T-helper 17 cell (primary cell): Measurements from ENCODE around the gene IL17RB. TPM values are rescaled to one million over a fixed set of nuclear protein-coding genes. Genes with fewer than 3 reads are reported as not detected.

ENCODE experiments used
- ATAC-seq: fragments of 150-1000 bp; cut with Tn5 transposase; 2 replicates; pipeline ENCODE4 v1.10.0; 2021; ENCODE audit warnings: mild to moderate bottlenecking, moderate library complexity
- DNase-seq, 3 donors: peaks; one replicate each; pipeline versions ENCODE4 v3.0.0 to v3.0.0-alpha.2; 2020 to 2021
- H3K9me3 ChIP-seq: one replicate; pipeline ENCODE4 v1.7.0; 2013; ENCODE audit warnings: low read length, mild to moderate bottlenecking; ENCODE audit not compliant: control insufficient read depth, poor library complexity, severe bottlenecking
- H3K27ac Mint-ChIP-seq: one replicate; pipeline ENCODE4 v1.8.0; 2022; ENCODE audit warnings: mild to moderate bottlenecking, moderate library complexity, mixed read lengths
- H3K27me3 Mint-ChIP-seq: one replicate; pipeline ENCODE4 v1.8.0; 2022; ENCODE audit warnings: mixed read lengths
- H3K36me3 Mint-ChIP-seq: one replicate; pipeline ENCODE4 v1.8.0; 2022; ENCODE audit warnings: low read depth, mixed read lengths
- H3K4me1 Mint-ChIP-seq: one replicate; pipeline ENCODE4 v1.8.0; 2022; ENCODE audit warnings: mild to moderate bottlenecking, mixed read lengths
- H3K4me3 Mint-ChIP-seq: one replicate; pipeline ENCODE4 v1.8.0; 2022; ENCODE audit warnings: mild to moderate bottlenecking, moderate library complexity, mixed read lengths
- total RNA-seq, 4 donors: library from RNA in 2 of 4; stranded (reverse) in 2 of 4; gene quantifications; one replicate each; pipeline ENCODE4 v1.2.3 and lab custom pipeline; 2022 to 2026

Gene IL17RB
- total RNA-seq, 2 donors from 2014 or later: 0.44 to 0.75 TPM

DNA sequence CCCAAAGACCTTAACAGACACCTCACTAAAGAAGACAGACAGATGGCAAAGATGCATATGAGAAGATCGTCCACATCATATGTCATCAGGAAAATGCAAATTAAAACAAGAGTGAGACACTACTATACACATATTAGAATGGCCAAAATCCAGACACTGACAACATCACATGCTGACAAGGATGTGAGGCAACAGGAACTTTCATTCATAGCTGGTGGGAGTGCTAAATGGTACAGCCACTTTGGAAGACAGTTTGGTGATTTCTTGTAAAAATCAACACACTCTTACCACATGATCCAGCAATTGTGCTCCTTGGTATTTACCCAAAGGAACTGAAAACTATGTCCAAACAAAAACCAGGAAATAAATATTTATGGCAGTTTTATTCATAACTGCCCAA lies 17.8 kb upstream of the IL17RB start:
- Mint-ChIP-seq H3K4me1 (peaks cover 4% of the 10 kb centered on the region), H3K27me3 (no peaks in the 10 kb centered on the region), H3K36me3 (peaks cover 4% of the 10 kb centered on the region), H3K4me3 (no peak overlapping the region), H3K27ac (no peak overlapping the region)
- DNase-seq (no peak), ATAC-seq (no peak)
- no peaks in the 10 kb centered on the region for H3K9me3 ChIP-seq

DNA sequence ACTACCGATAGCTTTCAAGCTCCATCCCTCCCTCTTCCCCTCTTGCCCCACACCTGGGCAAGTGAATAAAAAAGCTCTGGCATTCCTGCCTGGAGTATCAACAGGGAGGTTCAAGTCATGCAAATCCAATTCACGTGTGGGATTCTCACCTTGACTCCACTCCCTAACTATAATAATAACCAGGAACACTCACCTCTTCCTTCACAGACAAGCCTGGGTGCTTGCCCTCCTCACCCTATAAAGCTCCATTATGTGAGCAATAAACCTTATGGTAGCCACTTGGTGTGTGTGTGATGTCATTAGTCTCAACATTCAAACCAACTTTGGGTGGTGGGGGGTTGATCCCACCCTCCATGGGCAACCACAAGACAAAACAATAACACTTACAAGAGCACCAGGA lies 16.8 kb upstream of the IL17RB start:
- DNase-seq (no peak), ATAC-seq (no peak)
- H3K27me3 Mint-ChIP-seq: no peaks in the 10 kb centered on the region
- H3K9me3 ChIP-seq: no peaks in the 10 kb centered on the region
- peaks cover 2% of the 10 kb centered on the region for H3K36me3 Mint-ChIP-seq
- no peak overlapping the region for H3K27ac Mint-ChIP-seq
- peaks cover 4% of the 10 kb centered on the region for H3K4me1 Mint-ChIP-seq
- no peak overlapping the region for H3K4me3 Mint-ChIP-seq

DNA sequence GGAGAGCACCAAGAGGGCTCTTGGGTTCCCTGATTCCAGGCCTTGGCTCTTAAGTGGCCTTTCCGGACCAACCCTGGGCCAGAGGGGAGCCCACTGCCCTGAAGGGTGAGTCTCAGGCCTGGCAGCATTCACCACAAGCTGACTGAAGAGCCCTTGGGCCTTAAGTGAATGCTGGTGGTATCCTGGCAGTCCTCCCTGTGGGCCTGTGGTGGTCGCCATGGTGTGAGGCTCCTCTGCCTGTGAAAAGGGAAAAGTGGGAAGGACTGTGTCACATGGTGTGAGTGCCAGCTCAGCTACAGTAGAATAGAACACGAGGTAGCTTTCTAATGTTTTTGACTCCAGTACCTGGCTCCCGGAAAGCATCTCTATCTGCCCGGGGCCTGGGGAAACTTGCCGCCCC lies 15.4 kb upstream of the IL17RB start:
- DNase-seq: no peak
- Mint-ChIP-seq H3K4me3 (no peak overlapping the region), H3K36me3 (peaks cover 2% of the 10 kb centered on the region), H3K27me3 (no peaks in the 10 kb centered on the region), H3K27ac (no peak overlapping the region), H3K4me1 (peaks cover 4% of the 10 kb centered on the region)
- no peak for ATAC-seq
- no peaks in the 10 kb centered on the region for H3K9me3 ChIP-seq

- H3K27me3 Mint-ChIP-seq: peaks cover 2% of the 10 kb centered on the region
- DNase-seq (no peak), ATAC-seq (no peak)
- no peak overlapping the region for H3K27ac Mint-ChIP-seq
- peaks cover 2% of the 10 kb centered on the region for H3K4me1 Mint-ChIP-seq
- H3K36me3 Mint-ChIP-seq: no peaks in the 10 kb centered on the region
- no peak overlapping the region for H3K4me3 Mint-ChIP-seq
- H3K9me3 ChIP-seq: no peaks in the 10 kb centered on the region
These were observed 13.2 kb upstream of the IL17RB start for GRCh38 chr3:53833053-53833645.

DNA sequence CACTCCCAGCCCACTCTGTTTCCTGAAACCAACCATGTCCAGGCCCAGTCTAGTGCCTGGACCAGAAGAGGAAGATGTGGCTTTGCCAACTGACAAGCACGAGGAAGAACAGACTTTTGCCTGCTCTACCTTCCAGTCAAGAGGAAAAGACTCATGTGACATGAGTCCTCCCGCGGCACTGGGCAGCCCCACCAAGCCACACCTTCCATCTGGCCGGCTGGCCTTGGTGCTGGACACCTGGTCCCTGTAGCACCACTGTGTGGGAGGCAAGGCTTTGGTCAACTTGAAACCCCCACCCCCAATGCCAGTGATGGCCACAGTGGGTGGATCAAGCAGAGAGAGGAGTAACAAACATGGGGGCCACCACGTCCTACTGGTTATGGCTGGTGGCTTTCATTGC lies 12.7 kb upstream of the IL17RB start:
- no peaks in the 10 kb centered on the region for H3K9me3 ChIP-seq
- H3K4me3 Mint-ChIP-seq: no peak overlapping the region
- H3K4me1 Mint-ChIP-seq: peaks cover 2% of the 10 kb centered on the region
- H3K36me3 Mint-ChIP-seq: no peaks in the 10 kb centered on the region
- no peak for DNase-seq
- no peak overlapping the region for H3K27ac Mint-ChIP-seq
- no peak for ATAC-seq
- H3K27me3 Mint-ChIP-seq: peaks cover 7% of the 10 kb centered on the region

DNA sequence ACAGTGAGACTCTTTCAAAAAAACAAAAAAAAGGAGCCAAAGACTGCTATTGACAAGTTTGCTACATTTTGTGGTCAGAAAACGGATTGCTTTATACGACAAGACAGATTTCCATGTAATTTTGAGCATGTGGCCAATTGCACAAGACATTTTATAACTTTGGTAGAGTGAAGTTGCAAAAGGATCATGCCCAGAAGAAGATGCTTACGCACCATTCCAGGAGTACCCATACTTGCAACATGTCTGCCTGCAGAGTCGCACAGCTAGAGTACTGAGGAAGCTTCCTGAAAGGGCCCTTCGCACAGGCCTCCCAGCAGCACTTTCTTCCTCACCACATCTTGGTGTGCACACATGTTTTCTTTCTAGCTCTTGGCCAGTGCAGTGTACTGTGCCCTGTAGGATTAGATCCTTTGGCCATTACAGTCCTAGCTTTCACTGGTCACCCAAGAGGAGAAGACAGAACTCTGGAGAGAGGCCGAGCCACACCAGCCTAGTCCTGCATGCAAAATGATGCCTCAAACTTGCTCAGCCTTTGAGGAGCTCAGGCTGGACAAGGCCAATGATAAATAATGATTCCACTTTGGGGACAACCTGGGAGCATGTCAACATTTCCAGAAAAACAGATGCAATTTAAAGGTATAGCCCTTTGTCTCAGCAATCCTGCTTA lies 11.8 kb upstream of the IL17RB start:
- no peaks in the 10 kb centered on the region for H3K9me3 ChIP-seq
- ATAC-seq (no peak), DNase-seq (no peak)
- Mint-ChIP-seq H3K36me3 (no peaks in the 10 kb centered on the region), H3K27me3 (peaks cover 16% of the 10 kb centered on the region), H3K27ac (no peak overlapping the region), H3K4me1 (peaks cover 2% of the 10 kb centered on the region), H3K4me3 (no peak overlapping the region)

DNA sequence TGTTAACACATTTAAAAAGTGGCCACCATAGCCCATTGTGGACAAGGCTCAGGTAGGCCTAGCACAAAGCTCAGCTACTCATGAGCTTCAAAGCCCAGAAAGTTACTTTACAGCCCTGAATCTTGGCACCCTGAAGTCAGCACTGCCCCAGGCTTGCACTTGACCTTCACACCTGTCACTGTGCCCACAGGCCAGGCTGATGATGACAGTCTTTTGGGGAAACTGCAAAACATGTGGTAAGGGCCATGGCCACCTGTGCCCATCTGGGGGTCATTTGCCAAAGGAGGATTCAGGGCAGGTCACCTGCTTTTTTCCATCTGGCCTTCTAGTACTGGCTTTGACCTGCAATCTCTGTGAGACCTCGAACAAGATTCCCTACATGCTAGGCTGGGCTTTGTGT lies 11.1 kb upstream of the IL17RB start:
- ATAC-seq: no peak

DNA sequence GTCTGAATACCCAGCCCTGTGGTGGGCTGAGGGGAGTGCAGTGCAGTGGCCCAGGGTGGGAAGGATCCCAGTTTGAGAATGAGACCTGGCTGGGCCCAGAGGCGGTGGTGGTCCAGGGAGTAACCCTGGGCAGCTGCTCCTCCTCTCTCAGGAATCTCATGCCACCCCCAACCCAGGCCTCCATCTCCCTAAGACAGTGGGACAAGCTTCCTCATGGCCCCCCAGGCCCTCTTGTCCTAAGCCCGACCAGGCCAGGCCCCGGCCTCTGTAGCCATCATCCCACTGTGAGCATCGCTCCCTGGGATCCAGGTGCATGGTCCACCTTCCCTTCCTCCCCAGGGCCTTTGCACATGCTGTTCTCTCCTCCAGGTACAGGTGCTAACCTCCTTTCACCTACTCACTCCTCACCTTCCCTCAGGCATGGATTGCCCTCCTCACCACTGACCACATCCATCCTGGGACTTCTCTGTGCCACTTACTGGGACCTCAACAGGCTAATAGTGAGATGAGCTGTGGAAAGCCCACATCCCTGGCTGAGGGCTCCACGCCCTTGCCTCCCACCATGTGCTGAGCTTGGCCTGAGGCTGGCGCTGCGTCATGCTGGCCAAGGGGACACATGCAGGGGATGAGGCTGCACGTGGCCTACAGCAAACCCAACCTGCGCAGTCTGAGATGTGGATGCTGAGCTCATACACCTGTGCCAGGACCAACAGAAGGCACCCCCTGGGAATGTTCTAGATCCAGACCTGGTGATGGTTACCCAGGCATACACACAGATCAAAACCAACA lies 10.1 kb upstream of the IL17RB start:
- H3K27ac Mint-ChIP-seq: no peak overlapping the region

More for the DNA sequence above, 11.1 kb upstream of the IL17RB start:
- no peak overlapping the region for H3K4me3 Mint-ChIP-seq
- H3K9me3 ChIP-seq: no peaks in the 10 kb centered on the region
- H3K36me3 Mint-ChIP-seq: no peaks in the 10 kb centered on the region
- peaks cover 2% of the 10 kb centered on the region for H3K4me1 Mint-ChIP-seq
- DNase-seq: no peak
- H3K27ac Mint-ChIP-seq: no peak overlapping the region
- peaks cover 23% of the 10 kb centered on the region for H3K27me3 Mint-ChIP-seq

DNA sequence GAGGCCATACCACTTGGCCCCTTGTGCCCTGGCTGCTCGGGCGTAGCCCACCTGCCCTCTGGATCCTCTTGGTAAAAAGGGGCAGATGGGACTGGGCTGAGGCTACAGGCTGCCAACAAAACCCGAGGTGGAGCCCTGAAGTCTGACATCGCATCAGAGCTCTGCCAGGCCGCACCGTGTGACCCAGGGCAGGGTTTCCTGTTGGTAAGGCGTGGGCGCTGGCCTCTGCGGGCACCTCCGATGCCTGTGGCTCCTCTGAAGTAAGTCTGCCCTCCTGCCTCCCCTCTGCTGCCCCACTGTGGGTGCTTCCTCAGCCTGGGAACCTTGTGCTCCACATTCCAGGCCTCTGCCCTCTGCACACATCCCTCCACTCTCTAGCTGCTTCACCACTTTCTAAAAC lies 9.0 kb upstream of the IL17RB start:
- DNase-seq (no peak), ATAC-seq (no peak)
- Mint-ChIP-seq H3K27ac (no peak overlapping the region), H3K4me3 (no peak overlapping the region), H3K36me3 (no peaks in the 10 kb centered on the region), H3K4me1 (peaks cover 2% of the 10 kb centered on the region), H3K27me3 (peaks cover 23% of the 10 kb centered on the region)
- H3K9me3 ChIP-seq: no peaks in the 10 kb centered on the region

More for the DNA sequence above, 10.1 kb upstream of the IL17RB start:
- ATAC-seq: no peak
- peaks cover 2% of the 10 kb centered on the region for H3K4me1 Mint-ChIP-seq
- no peaks in the 10 kb centered on the region for H3K9me3 ChIP-seq
- H3K4me3 Mint-ChIP-seq: no peak overlapping the region
- no peaks in the 10 kb centered on the region for H3K36me3 Mint-ChIP-seq
- DNase-seq: no peak
- peaks cover 23% of the 10 kb centered on the region for H3K27me3 Mint-ChIP-seq

DNA sequence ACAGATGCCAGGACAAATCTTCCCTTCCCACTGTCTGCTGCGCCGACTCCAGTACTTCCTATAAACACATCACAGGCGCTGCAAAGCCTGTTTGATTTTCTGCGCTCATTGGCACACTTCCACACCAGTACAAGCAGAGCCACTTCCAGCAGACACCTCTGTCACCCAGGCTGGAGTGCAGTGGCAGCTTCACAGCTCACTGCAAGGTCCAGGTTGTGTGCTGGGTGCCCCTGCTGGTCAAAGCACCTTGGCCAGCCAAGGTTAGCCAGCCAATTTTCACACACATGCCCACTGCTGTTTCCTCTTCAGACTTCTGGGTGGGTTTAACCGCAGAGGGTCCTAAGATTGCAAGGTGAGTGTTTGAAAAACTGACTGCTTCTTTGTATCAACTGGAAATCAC lies 5.1 kb upstream of the IL17RB start:
- no peaks in the 10 kb centered on the region for H3K9me3 ChIP-seq
- H3K36me3 Mint-ChIP-seq: no peaks in the 10 kb centered on the region
- DNase-seq (no peak), ATAC-seq (no peak)
- no peak overlapping the region for H3K4me3 Mint-ChIP-seq
- peaks cover 49% of the 10 kb centered on the region for H3K27me3 Mint-ChIP-seq
- H3K4me1 Mint-ChIP-seq: peaks cover 4% of the 10 kb centered on the region
- no peak overlapping the region for H3K27ac Mint-ChIP-seq

DNA sequence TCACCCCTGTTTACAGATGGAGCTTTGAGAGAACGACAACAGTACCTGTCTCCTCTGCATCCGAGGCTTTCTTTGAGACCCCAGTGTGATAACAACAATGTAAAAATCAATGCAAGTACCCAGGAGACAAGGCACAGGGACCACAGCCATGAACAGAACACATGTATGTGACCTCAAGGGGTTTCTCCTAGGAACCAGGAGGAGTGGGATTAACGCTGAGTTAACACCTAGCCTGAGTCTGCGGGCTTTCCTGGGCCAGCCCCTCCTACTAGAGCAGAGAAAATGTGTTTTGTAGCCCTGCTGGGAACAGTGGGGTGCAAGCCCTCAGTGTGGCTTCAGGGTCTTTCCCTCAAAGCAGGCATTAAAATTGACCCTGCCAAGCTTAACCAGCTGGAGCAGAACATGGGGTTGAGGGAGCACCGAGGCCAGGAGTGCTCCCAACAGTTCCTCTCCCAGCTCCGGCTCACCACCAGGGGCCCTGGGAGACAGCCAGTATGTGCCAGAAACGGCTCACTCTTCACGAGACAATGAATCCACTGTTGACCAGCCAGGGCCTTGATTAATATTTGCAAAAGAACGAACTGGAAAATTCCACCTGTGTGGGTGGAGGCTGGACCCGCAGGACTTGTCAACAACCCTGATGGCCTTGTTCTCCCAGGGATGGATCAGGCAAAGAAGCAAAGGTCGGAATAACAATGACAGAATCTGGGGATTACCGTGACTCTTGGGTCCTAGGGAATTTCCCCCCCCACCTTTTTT lies 3.8 kb upstream of the IL17RB start:
- H3K27ac Mint-ChIP-seq: peak overlapping the region; percentile 37
- H3K27me3 Mint-ChIP-seq: peaks cover 60% of the 10 kb centered on the region
- no peaks in the 10 kb centered on the region for H3K36me3 Mint-ChIP-seq
- H3K4me3 Mint-ChIP-seq: no peak overlapping the region
- peaks cover 2% of the 10 kb centered on the region for H3K4me1 Mint-ChIP-seq
- no peaks in the 10 kb centered on the region for H3K9me3 ChIP-seq
- ATAC-seq (no peak), DNase-seq (no peak)

DNA sequence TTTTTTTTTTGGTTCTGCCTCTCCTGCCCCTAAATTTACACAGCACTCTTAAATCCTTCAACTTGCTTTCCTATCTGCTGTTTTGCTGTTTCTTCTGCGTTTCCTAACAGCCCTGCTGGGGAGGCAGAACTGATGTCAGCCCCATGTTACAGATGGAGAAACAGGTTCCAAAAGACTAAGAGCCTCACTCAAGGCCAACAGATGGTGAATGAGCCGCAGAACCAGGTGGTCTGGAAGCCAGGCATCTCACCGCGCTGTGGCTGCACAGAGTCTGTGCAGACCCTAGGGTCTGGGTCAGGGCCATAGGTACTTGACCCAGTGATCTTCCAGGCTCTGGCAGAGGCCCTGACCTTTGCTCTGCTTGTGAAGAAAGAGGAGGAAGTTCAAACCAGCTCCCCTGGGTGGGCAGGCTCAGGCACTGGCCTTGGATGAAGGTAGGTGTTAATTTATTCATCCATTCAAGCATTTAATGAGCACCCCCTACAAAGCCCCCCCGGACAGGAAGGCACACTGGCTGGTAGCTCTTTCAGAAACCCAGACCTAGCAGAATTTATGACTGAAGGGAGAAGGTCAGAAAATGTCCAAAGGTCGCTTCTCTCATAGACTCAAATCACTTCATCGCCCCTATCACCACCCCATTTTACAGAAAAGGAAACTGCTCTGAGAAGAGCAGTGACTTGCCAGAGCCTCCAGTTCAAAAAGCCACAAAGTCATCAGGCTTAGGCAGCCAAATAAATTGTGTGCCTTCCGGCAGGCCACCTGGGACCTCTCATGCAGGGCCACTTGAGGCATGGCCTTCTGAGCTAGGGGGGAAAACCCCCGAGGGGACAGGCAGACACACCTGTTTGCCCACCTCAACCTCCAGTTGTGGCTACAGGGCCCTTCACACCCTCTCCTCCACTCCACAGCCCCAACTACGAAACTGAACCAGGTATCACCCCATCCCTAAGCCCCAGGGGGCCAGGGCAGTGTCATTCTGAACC lies 2.9 kb upstream of the IL17RB start:
- H3K27ac Mint-ChIP-seq: peak overlapping the region; percentile 63
- H3K27me3 Mint-ChIP-seq: peaks cover 63% of the 10 kb centered on the region
- DNase-seq: no peak

More for the DNA sequence above, 2.9 kb upstream of the IL17RB start:
- no peaks in the 10 kb centered on the region for H3K9me3 ChIP-seq
- H3K4me1 Mint-ChIP-seq: peaks cover 2% of the 10 kb centered on the region
- no peak for ATAC-seq
- peaks cover under 1% of the 10 kb centered on the region for H3K36me3 Mint-ChIP-seq
- peak overlapping the region; percentile 60 for H3K4me3 Mint-ChIP-seq
